ENCODE results near the gene RBM48. TPM values are rescaled to one million over a fixed set of nuclear protein-coding genes. Genes with fewer than 3 reads are reported as not detected.

The RBM48 gene
- total RNA-seq = 9.8 and 9.9 TPM in 2 replicates

GRCh38 chr7:92528188-92528957 lies at the start of gene RBM48, which contains the start of gene PEX1:
TSS of gene RBM48 (plus strand) at chr7:92528795. CDS start at chr7:92528814, 19 bp downstream.
TSS of gene PEX1 (minus strand) at chr7:92528520. CDS start at chr7:92528435, 85 bp downstream.

Other genes starting within 250 kb of the RBM48 start
- gene GATAD1, start 81.3 kb upstream of the RBM48 start, total RNA-seq = 10.3 and 18.0 TPM in 2 replicates
- not detected in 2 replicates for gene ERVW-1, start 50.8 kb upstream of the RBM48 start, total RNA-seq
- gene PEX1, start 275 bp upstream of the RBM48 start, total RNA-seq = 11.0 and 11.1 TPM in 2 replicates
- gene FAM133B, start 61.6 kb downstream of the RBM48 start, total RNA-seq = 12.0 and 14.2 TPM in 2 replicates